ENCODE results near the gene OSBPL8.

GRCh38 chr12:76478045-76478444 lies 81.5 kb downstream of the OSBPL8 start:
- no peak for TF ChIP-seq HDGF (IDR thresholded peaks at IDR 0.05)
- no peak for TF ChIP-seq RB1 (IDR thresholded peaks at IDR 0.05; ENCODE audit: borderline replicate concordance)
- no peak for TF ChIP-seq E2F4 (IDR thresholded peaks at IDR 0.05; ENCODE audit: low read depth, low read length)
- TF ChIP-seq POLR2A (IDR thresholded peaks at IDR 0.05; ENCODE audit: low read depth, low read length) = no peak
- no peak for TF ChIP-seq CTCF (IDR thresholded peaks at IDR 0.05 in 2 of 3, conservative IDR thresholded peaks at IDR 0.05 in 1 of 3; ENCODE audit: control insufficient read depth in 2 of 3, extremely low read depth in 1 of 3, insufficient read depth in 1 of 3, low read depth in 3 of 3, low read length in 3 of 3)
- TF ChIP-seq CBX5 (IDR thresholded peaks at IDR 0.05; ENCODE audit: low read depth) = no peak

Data from GM12878 (cell line).